K562 (cell line): Measurements from ENCODE around the gene LSP1. TPM values are rescaled to one million over a fixed set of nuclear protein-coding genes. Genes with fewer than 3 reads are reported as not detected.

ENCODE experiments used
- ATAC-seq: fragments of 200-7000 bp; cut with Tn5 transposase; 3 replicates; pipeline ENCODE4 v1.9.1; 2020; ENCODE audit warnings: moderate library complexity
- BruUV-seq: library from RNA; stranded (reverse); fragments of 400-500 nt; replicated peaks from 2 replicates; lab custom pipeline; 2021; lab: Mats Ljungman, UMichigan
- CTCF ChIA-PET: fragments of 300-600 bp; formaldehyde crosslinking; extraction: SDS; loops from one replicate; lab custom pipeline; 2021; ENCODE audit warnings: low intra/inter-chr PET ratio; lab: Yijun Ruan, JAX
- POLR2A ChIA-PET: fragments of 300-600, 350-650 bp; sonication (Branson Sonifier 250); formaldehyde crosslinking; extraction: SDS; loops from one replicate; lab custom pipeline; 2021; ENCODE audit warnings: antibody characterized with exemption, inconsistent platforms; lab: Yijun Ruan, JAX
- DNase-seq, 4 experiments: peaks; one replicate each; pipeline versions ENCODE4 v3.0.0 to v3.0.0-alpha.2; 2011 to 2018; ENCODE audit warnings: low spot score in 3 of 4, mixed read lengths in 3 of 4; ENCODE audit errors: extremely low read depth in 1 of 4
- FAIRE-seq: peaks from 2 replicates; lab custom pipeline; 2011; peaks lifted over from hg19 to GRCh38; lab: Jason Lieb, UNC
- H2AFZ ChIP-seq: 2 replicates; pipeline ENCODE4 v1.6.0; 2011; ENCODE audit warnings: low read depth, low read length, control low read depth, inconsistent platforms
- H3K27ac ChIP-seq: fragments of 200-600 bp; 3 replicates; pipeline ENCODE4 v1.8.0; 2011; ENCODE audit warnings: low read depth, mild to moderate bottlenecking, control low read depth, inconsistent platforms, low read length, moderate library complexity, mixed read lengths; ENCODE audit errors: extremely low read depth
- H3K27me3 ChIP-seq, 2 experiments: fragments of 300-600 bp in 1 of 2; 2 replicates in 1 of 2; 3 replicates in 1 of 2; pipeline versions ENCODE4 v1.6.0 to v1.8.0; 2011; ENCODE audit warnings: inconsistent platforms in 2 of 2, low read length in 2 of 2, mild to moderate bottlenecking in 1 of 2, mixed read lengths in 1 of 2, moderate library complexity in 1 of 2; ENCODE audit not compliant: control insufficient read depth in 2 of 2, insufficient read depth in 2 of 2
- H3K36me3 ChIP-seq: fragments of 300-600 bp; 3 replicates; pipeline ENCODE4 v1.8.0; 2011; ENCODE audit warnings: mild to moderate bottlenecking, low read length, inconsistent platforms; ENCODE audit not compliant: control insufficient read depth, insufficient read depth
- H3K4me1 ChIP-seq, 2 experiments: fragments of 200-600 bp in 1 of 2; replicated peaks in 1 of 2; 2 replicates in 1 of 2; 3 replicates in 1 of 2; pipeline versions ENCODE4 v1.5.1 to v1.8.0; 2011; ENCODE audit warnings: inconsistent platforms in 2 of 2, low read length in 2 of 2, mild to moderate bottlenecking in 1 of 2, mixed read lengths in 1 of 2, moderate library complexity in 1 of 2; ENCODE audit not compliant: control insufficient read depth in 2 of 2, insufficient read depth in 2 of 2
- H3K4me2 ChIP-seq: 2 replicates; pipeline ENCODE4 v1.6.1; 2011; ENCODE audit warnings: low read length, control low read depth, inconsistent platforms, mixed read lengths; ENCODE audit not compliant: insufficient read depth
- H3K4me3 ChIP-seq: fragments of 200-600 bp; sonication (generic), shearing (Covaris generic); 2 replicates; pipeline ENCODE4 v1.5.1; 2016; ENCODE audit warnings: control low read depth, inconsistent platforms
- H3K79me2 ChIP-seq: fragments of 200-600 bp; 3 replicates; pipeline ENCODE4 v1.8.0; 2011; ENCODE audit warnings: low read length, inconsistent platforms; ENCODE audit not compliant: control insufficient read depth, insufficient read depth
- H3K9ac ChIP-seq, 2 experiments: 2 replicates each; pipeline versions ENCODE4 v1.6.0 to v1.6.1; 2011; ENCODE audit warnings: low read depth in 2 of 2, low read length in 2 of 2, control low read depth in 1 of 2, inconsistent platforms in 1 of 2, mild to moderate bottlenecking in 1 of 2, mixed read lengths in 1 of 2; ENCODE audit not compliant: insufficient read depth in 1 of 2
- H3K9me1 ChIP-seq: one replicate; pipeline ENCODE4 v1.6.0; 2011; ENCODE audit warnings: inconsistent platforms, mild to moderate bottlenecking, low read length, moderate library complexity; ENCODE audit not compliant: control insufficient read depth, insufficient read depth
- H3K9me3 ChIP-seq: replicated peaks from 2 replicates; pipeline ENCODE4 v1.5.1; 2011; ENCODE audit warnings: low read depth, low read length, inconsistent platforms; ENCODE audit not compliant: control insufficient read depth, insufficient read depth
- H4K20me1 ChIP-seq: replicated peaks from 2 replicates; pipeline ENCODE4 v1.6.1; 2011; ENCODE audit warnings: low read length, inconsistent platforms, mixed read lengths; ENCODE audit not compliant: control insufficient read depth, insufficient read depth
- CREM ChIP-seq: IDR thresholded peaks from 2 replicates; pipeline ENCODE4 v1.6.1; 2014; ENCODE audit warnings: antibody characterized with exemption, low read depth
- ETV6 ChIP-seq, 3 experiments: fragments of 150-350 bp in 1 of 3; sonication (generic) in 1 of 3; formaldehyde crosslinking in 1 of 3; IDR thresholded peaks; 2 replicates each; pipeline versions ENCODE4 v1.6.1 to v1.8.0; 2014 to 2022; ENCODE audit warnings: borderline replicate concordance in 2 of 3, low read depth in 2 of 3, antibody characterized with exemption in 1 of 3, low read length in 1 of 3, mild to moderate bottlenecking in 1 of 3, missing genetic modification reagents in 1 of 3
- FOXP1 ChIP-seq: sonication (generic); formaldehyde crosslinking; IDR thresholded peaks from 2 replicates; pipeline ENCODE4 v1.8.0; 2022; ENCODE audit warnings: mild to moderate bottlenecking, missing genetic modification reagents
- SMARCE1 ChIP-seq: fragments of 450-650 bp; IDR thresholded peaks from 2 replicates; pipeline ENCODE4 v1.7.1; 2016; ENCODE audit warnings: mild to moderate bottlenecking
- ZNF778 ChIP-seq: fragments of 450-650 bp; formaldehyde crosslinking; IDR thresholded peaks from 2 replicates; pipeline ENCODE4 v1.4.0; 2020; ENCODE audit warnings: mild to moderate bottlenecking, moderate library complexity
- WGBS: fragments of 100-300 bp; shearing (Covaris generic); methylation state at CpG from one replicate; pipeline ENCODE4 v1.1.6; 2016; ENCODE audit warnings: low coverage, mixed read lengths; ENCODE audit not compliant: insufficient coverage; ENCODE audit errors: missing lambda C conversion rate; 5-methylcytosine and 5-hydroxymethylcytosine counted together
- in situ Hi-C: fragments of 300-500 bp; cut with MboI; formaldehyde crosslinking; loops from 4 replicates; pipeline ENCODE4 v1.15.0; 2018; ENCODE audit warnings: inconsistent platforms, mixed read lengths
- intact Hi-C: fragments of 100-400 bp; cut with micrococcal nuclease; formaldehyde crosslinking; loops from 2 replicates; pipeline ENCODE4 v1.14.2; 2022
- polyA plus RNA-seq, 8 experiments: library from polyadenylated mRNA; depleted of rRNA in 4 of 8; stranded (reverse) in 5 of 8; unstranded in 3 of 8; fragments of >200 nt; fragmentation: Nextera tagmentation in 2 of 8; fragmentation: Illumina TruSeq in 1 of 8; extraction: Ambion mirVana in 2 of 8; extraction: Trizol in 1 of 8; gene quantifications; 2 replicates each; pipeline versions ENCODE4 v1.2.1 to v1.2.3, GENCODE V29; 2011 to 2014; ENCODE audit warnings: inconsistent platforms in 1 of 8, missing spikeins in 1 of 8
- total RNA-seq, 7 experiments: library from RNA; depleted of rRNA in 6 of 7; stranded (reverse); fragments of >200 nt in 6 of 7; fragmentation: Illumina TruSeq in 2 of 7; extraction: Trizol in 2 of 7; gene quantifications; 2 replicates each; pipeline versions ENCODE4 v1.2.1 to v1.2.3, GENCODE V29; 2011 to 2021; ENCODE audit warnings: low replicate concordance in 1 of 7

Gene LSP1
- total and polyA plus RNA-seq, 9 of the 15 experiments (the other 6 are each of a cell fraction or from before 2014, with no cell fraction given): 0.08 to 2.9 (median 0.65) TPM; not detected in 2

DNA sequence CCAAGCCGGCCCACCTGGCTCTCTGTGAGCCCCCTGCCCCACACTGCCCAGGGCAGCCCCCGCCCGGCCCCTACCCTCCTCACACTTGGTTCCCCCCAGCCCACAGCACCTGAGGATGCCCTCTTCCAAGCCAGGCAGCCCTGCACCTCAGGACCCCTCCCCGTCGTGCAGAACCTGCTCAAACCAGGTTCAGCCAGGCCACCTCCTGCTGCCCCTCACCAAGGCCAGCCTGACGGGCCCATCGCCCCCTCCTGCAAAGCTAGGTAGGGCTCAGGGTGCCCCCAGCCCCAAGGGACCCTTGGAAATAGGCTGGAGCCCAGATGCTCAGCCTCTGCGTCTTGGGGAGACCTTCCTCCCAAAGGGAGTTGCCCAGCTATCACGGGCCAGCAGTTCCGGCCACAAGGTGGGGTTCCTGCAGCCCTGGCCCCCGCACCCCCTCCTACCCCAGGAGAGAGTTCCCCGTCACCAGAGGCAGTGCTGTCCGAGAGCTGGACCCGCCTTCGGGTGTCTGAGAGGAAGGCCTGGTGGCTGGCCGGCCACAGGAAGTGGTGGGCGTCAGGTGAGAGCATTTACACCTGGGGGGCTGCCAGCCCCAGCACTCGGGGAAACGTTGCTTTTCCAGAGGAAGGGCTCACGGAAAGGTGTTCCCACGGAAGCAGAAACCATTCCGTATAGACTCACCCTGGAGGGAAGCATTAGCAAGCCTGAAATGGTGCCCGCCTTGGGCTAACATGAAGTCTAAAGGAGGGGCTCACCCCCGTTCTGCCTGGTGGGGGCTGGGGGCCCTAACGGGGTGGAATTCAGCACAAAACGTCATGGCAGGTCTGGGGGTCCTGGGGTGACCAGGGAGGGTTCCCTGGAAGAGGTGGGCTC is 21.3 kb upstream of the LSP1 start:
- H3K27ac ChIP-seq: no peak overlapping the region
- H3K4me1 ChIP-seq: peaks cover 0 to 40% of the 10 kb centered on the region in 2 experiments; a peak in 2 of 5 replicates
- DNase-seq (no peak), FAIRE-seq (no peak), ATAC-seq (no peak)
- in situ Hi-C loops: no loop called here
- ChIA-PET POLR2A (interaction anchor here (0.7 to 1.6 kb wide), 2 partner anchors 137 to 163 kb away, joined by 3 to 6 read pairs; no protein-coding TSS in a partner anchor), CTCF (interaction anchor here (0.6 to 5.3 kb wide), 7 partner anchors 51 to 179 kb away, joined by 3 to 77 read pairs (median 4); partner anchors contain the start of gene KRTAP5-6)
- H3K79me2 ChIP-seq: no peaks in the 10 kb centered on the region
- TF ChIP-seq FOXP1 (CRISPR knock-in tag) (no peak), CREM (no peak), ZNF778 (CRISPR knock-in tag) (no peak), SMARCE1 (no peak), ETV6 (IDR thresholded peaks at IDR 0.05; ENCODE audit: borderline replicate concordance in 1 of 2, low read depth in 2 of 2, low read length in 1 of 2) (no peak), ETV6 (CRISPR knock-in tag; IDR thresholded peaks at IDR 0.05; ENCODE audit: borderline replicate concordance) (no peak)
- H3K4me3 ChIP-seq: no peak overlapping the region
- no peak overlapping the region for H2AFZ ChIP-seq
- peaks cover 14% of the 10 kb centered on the region for H4K20me1 ChIP-seq
- no peaks in the 10 kb centered on the region for H3K9me1 ChIP-seq
- H3K27me3 ChIP-seq: peaks cover 2 to 75% of the 10 kb centered on the region in 2 experiments; a peak in 4 of 5 replicates
- BruUV-seq: no TSS peak
- intact Hi-C loops: loop anchor here (1.0 to 2.0 kb wide), 2 partner anchors 137 to 179 kb away; no protein-coding TSS in a partner anchor
- H3K4me2 ChIP-seq: no peak overlapping the region
- H3K9ac ChIP-seq: peak overlapping the region in 1 of 2 experiments; percentile 35; a peak in 1 of 4 replicates
- H3K9me3 ChIP-seq: no peaks in the 10 kb centered on the region
- 5% methylated on average over 26 of the region's 26 CpGs for WGBS
- H3K36me3 ChIP-seq: no peaks in the 10 kb centered on the region
